ENCODE data around the gene GJC1. TPM values are rescaled to one million over a fixed set of nuclear protein-coding genes. Genes with fewer than 3 reads are reported as not detected.

The GJC1 gene
- total RNA-seq, 1 donor from 2014 or later, result 0.53 TPM

DNA sequence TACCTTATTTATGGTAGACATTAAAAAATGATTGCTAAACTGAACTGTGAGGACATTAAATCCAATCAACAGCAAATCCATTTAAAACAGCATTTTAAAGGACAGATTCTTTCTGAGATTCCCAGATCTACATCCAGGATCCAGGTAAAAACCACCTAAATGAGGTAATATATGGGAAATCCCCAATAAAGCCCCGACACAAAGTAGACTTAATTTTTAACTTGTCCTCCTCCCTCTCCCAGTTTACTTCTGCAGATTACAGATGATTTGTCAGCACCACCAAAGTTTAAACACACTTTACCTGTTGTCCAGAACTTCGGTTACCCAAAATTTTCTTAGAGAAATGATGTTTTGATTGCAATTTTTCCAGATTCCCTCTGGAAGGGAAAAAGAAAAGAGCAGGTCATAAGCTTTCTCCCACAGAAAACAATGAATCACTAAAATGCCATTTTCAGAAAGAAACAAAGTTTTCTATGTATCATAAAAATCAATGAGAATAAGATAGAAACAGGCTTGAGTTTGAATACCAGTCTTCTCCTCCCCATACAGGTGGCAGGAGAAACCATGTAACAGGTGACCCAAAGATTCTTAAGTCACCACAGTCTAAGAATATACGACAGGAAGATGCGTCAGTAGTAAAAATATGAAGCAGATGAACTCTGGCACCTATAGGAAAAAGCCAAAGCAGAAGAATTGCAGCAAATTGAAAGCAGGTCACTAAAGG is 22.8 kb downstream of the GJC1 start:
- FAIRE-seq (no peak), DNase-seq (ENCODE audit: low read depth) (no peak)
- no peaks in the 10 kb centered on the region for H3K36me3 ChIP-seq (ENCODE audit: control insufficient read depth, insufficient read depth, low read length)
- H3K4me3 ChIP-seq (ENCODE audit: low read depth, low read length), result no peak overlapping the region
- peaks cover 2% of the 10 kb centered on the region for H3K27me3 ChIP-seq (ENCODE audit: control insufficient read depth, insufficient read depth, low read length)
- no peak for TF ChIP-seq CTCF (IDR thresholded peaks at IDR 0.05; ENCODE audit: insufficient read depth, low read length, severe bottlenecking)

DNA sequence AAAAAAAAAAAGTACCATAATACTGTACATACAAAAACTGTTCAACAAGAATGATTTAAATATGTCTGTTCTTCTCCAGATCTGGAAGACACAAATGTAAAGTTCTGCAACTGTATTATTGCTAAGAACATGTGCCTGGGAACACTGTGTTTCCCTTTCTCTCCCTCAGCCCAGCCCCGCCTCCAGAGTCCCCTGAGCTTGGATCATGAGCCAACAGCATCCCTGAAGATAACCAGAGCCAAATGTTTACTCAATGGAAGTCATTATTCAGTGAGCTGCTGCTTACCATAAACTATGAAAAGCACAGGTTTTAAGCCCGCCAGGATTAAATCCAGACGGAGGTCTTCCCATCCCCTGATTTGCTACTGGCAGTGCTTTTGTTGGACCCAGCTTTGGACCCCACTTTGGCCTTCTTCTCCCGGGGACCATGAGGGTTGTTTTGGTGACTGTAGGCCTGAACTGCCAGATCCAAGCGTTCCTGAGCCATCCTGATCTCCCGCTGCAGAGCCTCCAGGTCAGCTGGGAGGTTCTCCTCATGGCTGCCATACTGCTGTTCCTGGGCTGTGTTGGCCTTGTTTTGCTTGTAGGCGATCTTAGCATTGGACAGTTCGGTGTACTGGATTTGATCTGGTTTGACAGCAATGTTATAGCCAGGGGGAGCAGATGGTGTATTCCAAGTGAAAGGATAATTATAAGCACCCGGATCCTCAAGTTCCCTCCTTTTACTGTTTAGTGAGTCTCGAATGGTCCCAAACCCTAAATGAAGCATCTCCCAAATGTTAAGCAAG is 25.6 kb downstream of the GJC1 start:
- no peaks in the 10 kb centered on the region for H3K36me3 ChIP-seq (ENCODE audit: control insufficient read depth, insufficient read depth, low read length)
- no peak for FAIRE-seq

DNA sequence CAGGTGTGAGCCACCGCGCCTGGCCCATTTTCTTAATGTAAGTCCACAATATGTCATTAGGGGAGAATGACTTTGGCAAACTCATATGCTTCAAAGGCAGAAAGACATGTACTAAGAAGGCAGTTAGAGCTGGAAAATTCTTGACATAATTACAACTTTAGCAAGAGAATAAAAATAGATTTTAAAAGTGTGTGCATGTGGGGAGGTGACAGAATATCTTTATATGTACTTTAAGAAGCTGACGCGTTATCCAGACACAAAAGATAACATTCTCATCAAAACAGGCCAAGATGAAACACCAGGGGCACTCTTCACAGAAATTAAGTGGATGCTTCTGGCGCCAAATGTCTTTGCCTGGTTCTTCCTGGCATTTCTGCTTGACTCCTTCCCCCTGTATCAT is 28.2 kb downstream of the GJC1 start:
- Histone ChIP-seq H3K27me3 (ENCODE audit: control insufficient read depth, insufficient read depth, low read length) (peaks cover 2% of the 10 kb centered on the region), H3K4me3 (ENCODE audit: low read depth, low read length) (no peak overlapping the region), H3K36me3 (ENCODE audit: control insufficient read depth, insufficient read depth, low read length) (no peaks in the 10 kb centered on the region)
- no peak for TF ChIP-seq CTCF (IDR thresholded peaks at IDR 0.05; ENCODE audit: insufficient read depth, low read length, severe bottlenecking)
- no peak for DNase-seq (ENCODE audit: low read depth)
- no peak for FAIRE-seq

More for the DNA sequence above, 25.6 kb downstream of the GJC1 start:
- peaks cover 2% of the 10 kb centered on the region for H3K27me3 ChIP-seq (ENCODE audit: control insufficient read depth, insufficient read depth, low read length)
- no peak for DNase-seq (ENCODE audit: low read depth)
- H3K4me3 ChIP-seq (ENCODE audit: low read depth, low read length), result no peak overlapping the region
- no peak for TF ChIP-seq CTCF (IDR thresholded peaks at IDR 0.05; ENCODE audit: insufficient read depth, low read length, severe bottlenecking)

DNA sequence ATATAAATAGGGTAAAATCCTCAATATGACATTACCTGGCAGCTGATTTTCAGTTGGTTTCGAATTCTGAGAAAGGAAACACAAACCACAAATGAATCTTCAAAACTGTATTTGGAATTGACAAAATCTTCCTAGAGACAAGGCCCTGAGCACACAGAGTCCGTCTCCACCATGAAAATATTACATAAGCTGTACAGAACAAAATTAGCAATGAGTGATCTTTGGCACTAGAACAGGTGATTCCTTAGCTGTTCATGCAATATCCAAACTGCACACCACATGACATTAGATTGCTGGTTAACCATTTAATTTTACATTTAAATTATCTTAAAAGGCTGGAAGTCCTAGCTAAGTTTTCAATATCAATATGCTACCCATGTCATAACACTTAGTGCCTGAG is 31.7 kb downstream of the GJC1 start:
- no peak for TF ChIP-seq CTCF (IDR thresholded peaks at IDR 0.05; ENCODE audit: insufficient read depth, low read length, severe bottlenecking)
- H3K36me3 ChIP-seq (ENCODE audit: control insufficient read depth, insufficient read depth, low read length), result no peaks in the 10 kb centered on the region
- FAIRE-seq, result no peak

GRCh38 chr17:44797802-44798201 is 32.3 kb downstream of the GJC1 start:
- Histone ChIP-seq H3K27me3 (ENCODE audit: control insufficient read depth, insufficient read depth, low read length) (no peaks in the 10 kb centered on the region), H3K4me3 (ENCODE audit: low read depth, low read length) (no peak overlapping the region), H3K36me3 (ENCODE audit: control insufficient read depth, insufficient read depth, low read length) (no peaks in the 10 kb centered on the region)
- TF ChIP-seq CTCF (IDR thresholded peaks at IDR 0.05; ENCODE audit: insufficient read depth, low read length, severe bottlenecking), result no peak
- no peak for DNase-seq (ENCODE audit: low read depth)
- no peak for FAIRE-seq

More for the DNA sequence above, 31.7 kb downstream of the GJC1 start:
- no peak for DNase-seq (ENCODE audit: low read depth)
- Histone ChIP-seq H3K4me3 (ENCODE audit: low read depth, low read length) (no peak overlapping the region), H3K27me3 (ENCODE audit: control insufficient read depth, insufficient read depth, low read length) (no peaks in the 10 kb centered on the region)

Data from bronchial epithelial cell (primary cell).